Epithelial cell of proximal tubule (primary cell): ENCODE results near the gene PDS5B. TPM values are rescaled to one million over a fixed set of nuclear protein-coding genes. Genes with fewer than 3 reads are reported as not detected.

Source experiments
- DNase-seq: peaks from one replicate; pipeline ENCODE4 v3.0.0-alpha.2; 2011; ENCODE audit warnings: low read depth
- H3K4me3 ChIP-seq: 2 replicates; pipeline ENCODE4 v1.5.1; 2011; ENCODE audit warnings: low read depth, mild to moderate bottlenecking, low read length
- total RNA-seq: library from RNA; depleted of rRNA; stranded (reverse); fragments of >200 nt; gene quantifications from 2 replicates; pipeline ENCODE4 v1.2.3, GENCODE V29; 2015
- TF ChIP-seq, protein P1 (sequence below): conservative IDR thresholded peaks from 2 replicates; pipeline ENCODE4 v1.5.1; 2012; ENCODE audit warnings: low read depth, mild to moderate bottlenecking, low read length

Gene PDS5B, protein sequence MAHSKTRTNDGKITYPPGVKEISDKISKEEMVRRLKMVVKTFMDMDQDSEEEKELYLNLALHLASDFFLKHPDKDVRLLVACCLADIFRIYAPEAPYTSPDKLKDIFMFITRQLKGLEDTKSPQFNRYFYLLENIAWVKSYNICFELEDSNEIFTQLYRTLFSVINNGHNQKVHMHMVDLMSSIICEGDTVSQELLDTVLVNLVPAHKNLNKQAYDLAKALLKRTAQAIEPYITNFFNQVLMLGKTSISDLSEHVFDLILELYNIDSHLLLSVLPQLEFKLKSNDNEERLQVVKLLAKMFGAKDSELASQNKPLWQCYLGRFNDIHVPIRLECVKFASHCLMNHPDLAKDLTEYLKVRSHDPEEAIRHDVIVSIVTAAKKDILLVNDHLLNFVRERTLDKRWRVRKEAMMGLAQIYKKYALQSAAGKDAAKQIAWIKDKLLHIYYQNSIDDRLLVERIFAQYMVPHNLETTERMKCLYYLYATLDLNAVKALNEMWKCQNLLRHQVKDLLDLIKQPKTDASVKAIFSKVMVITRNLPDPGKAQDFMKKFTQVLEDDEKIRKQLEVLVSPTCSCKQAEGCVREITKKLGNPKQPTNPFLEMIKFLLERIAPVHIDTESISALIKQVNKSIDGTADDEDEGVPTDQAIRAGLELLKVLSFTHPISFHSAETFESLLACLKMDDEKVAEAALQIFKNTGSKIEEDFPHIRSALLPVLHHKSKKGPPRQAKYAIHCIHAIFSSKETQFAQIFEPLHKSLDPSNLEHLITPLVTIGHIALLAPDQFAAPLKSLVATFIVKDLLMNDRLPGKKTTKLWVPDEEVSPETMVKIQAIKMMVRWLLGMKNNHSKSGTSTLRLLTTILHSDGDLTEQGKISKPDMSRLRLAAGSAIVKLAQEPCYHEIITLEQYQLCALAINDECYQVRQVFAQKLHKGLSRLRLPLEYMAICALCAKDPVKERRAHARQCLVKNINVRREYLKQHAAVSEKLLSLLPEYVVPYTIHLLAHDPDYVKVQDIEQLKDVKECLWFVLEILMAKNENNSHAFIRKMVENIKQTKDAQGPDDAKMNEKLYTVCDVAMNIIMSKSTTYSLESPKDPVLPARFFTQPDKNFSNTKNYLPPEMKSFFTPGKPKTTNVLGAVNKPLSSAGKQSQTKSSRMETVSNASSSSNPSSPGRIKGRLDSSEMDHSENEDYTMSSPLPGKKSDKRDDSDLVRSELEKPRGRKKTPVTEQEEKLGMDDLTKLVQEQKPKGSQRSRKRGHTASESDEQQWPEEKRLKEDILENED (N-terminal part only)
- total RNA-seq: 12.4 and 13.9 TPM in 2 replicates

DNA sequence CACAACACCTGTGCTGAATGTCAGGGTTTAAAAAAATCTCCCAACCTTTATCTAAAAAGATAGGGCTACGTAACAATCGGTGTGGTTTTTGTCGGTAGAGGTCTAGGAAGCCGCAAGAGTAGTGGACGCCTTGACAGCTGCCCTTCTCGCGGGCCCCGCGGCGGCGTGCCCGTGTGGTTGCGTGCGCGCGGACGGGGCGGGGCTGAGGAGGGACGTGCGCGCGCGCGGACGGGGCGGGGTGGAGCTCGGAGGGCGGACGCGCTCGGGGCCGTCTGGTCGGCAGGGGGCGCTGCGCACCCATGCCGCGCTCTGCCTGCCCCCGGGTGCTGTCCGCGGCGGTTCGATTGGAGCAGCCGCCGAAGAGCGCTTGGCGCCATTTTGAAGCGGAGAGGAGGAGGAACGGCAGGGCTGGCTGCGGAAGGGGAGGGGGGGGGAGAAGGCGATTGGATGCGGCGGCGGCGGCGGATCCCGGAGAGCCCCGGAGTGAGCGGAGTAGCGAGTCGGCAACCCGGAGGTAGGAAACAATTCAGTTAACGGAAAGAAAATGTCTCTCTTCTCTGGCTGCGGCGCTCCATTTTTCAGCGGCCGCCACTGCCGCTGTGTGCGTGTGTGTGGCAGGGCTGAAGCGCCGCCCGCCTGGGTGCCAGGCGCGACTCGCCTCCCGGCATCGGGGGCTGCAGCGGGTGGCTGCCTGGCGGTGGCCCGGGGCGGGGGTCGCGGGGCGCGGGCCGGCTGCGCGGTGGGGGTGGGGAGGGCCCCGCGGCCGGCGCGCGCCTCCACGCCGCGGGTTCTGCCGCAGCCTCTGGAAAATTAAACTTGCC, at the start of gene PDS5B:
TSS of gene PDS5B (plus strand) at position 373 of the 821 bp plus-strand sequence. CDS start 62,321 bp downstream, outside the sequence.
- DNase-seq: no peak
- TF ChIP-seq, protein P1, sequence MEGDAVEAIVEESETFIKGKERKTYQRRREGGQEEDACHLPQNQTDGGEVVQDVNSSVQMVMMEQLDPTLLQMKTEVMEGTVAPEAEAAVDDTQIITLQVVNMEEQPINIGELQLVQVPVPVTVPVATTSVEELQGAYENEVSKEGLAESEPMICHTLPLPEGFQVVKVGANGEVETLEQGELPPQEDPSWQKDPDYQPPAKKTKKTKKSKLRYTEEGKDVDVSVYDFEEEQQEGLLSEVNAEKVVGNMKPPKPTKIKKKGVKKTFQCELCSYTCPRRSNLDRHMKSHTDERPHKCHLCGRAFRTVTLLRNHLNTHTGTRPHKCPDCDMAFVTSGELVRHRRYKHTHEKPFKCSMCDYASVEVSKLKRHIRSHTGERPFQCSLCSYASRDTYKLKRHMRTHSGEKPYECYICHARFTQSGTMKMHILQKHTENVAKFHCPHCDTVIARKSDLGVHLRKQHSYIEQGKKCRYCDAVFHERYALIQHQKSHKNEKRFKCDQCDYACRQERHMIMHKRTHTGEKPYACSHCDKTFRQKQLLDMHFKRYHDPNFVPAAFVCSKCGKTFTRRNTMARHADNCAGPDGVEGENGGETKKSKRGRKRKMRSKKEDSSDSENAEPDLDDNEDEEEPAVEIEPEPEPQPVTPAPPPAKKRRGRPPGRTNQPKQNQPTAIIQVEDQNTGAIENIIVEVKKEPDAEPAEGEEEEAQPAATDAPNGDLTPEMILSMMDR: peak; percentile 60
- peak within 1 kb of the TSS; percentile 78 for H3K4me3 ChIP-seq

DNA sequence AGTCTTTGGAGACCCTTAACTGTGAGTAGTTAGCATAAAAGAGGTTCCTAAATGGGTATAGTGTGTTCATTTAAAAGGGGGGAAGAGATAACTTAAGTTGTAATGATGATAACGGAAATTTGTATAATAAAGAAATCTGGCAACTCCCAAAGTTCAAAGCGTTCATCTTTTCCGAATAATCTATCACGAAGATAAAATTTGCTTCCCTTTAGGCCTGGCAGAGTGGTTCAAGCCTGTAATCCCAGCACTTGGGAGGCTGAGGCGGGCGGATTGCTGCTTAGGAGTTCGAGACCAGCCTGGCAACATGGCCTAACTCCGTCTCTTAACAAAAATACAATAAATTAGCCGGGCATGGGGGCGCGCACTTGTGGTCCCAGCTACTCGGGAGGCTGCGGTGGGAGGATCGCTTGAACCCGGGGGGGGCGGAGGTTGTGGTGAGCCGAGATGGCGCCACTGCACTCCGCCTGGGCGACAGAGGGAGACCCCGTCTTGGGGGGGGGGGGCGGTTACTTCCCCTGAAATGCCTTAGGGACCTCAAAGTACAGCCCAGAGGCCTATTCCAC, 48.6 kb upstream of the PDS5B start:
- peak overlapping the region; percentile 70 for H3K4me3 ChIP-seq
- DNase-seq: no peak
- TF ChIP-seq, protein P1: no peak

DNA sequence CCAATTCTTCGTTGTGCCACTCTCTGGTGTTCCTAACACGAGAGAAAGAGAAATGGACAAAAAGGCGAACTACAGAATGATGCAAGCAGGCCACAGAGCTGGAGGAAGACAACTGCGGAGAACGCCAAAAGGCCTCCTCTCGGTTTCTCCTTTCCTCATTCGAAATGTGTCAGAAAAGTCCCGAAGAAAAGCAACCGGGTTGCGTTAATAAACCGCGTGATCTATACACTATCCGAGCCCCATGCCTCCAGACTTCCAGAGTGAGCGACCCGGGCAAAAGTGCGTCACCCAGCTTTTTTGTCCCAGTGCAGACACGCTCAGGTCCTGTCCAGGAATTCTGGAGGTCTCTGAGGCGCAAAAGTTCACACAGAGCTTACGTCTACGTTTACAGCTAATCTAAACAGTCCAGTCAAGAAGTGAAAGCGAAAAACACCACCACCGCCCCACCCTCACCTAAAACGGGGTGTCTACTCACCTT, 48.1 kb upstream of the PDS5B start:
- H3K4me3 ChIP-seq: peak overlapping the region; percentile 70
- no peak for DNase-seq
- TF ChIP-seq, protein P1: no peak

DNA sequence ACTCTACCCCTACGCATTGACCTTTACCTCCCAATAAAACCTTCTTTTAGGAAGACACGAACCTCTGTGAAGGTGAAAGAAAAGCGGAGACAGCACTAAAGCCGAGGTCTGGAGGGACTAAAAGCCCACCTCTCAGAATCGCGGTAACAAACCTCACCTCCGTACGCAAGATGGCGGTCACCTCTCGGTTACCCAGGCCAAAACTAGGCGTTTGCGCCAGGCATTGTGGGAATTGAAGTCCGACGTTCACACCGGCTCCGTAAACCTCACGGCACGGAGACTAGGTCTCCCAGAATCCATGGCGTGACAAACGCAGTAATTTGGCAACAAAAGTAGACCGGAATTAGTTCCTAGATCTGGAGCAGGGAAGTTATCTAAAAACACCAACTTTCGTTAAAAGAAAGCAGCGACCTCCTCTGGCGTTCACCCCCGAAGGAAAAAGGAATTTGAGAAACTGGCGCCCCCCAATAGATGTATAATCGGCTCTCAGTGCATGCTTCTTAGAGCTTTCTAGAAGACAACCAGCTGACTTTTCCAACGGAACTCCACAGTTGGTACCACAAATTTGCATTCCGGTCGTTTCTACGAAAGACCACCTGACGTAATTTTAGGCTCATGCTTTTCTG, 47.5 kb upstream of the PDS5B start, which contains the start of gene N4BP2L2:
TSS of gene N4BP2L2 (minus strand) at position 175 of the 626 bp plus-strand sequence. CDS start 1,768 bp downstream, outside the sequence.
- DNase-seq: peak; percentile 87
- peak within 1 kb of the TSS; percentile 70 for H3K4me3 ChIP-seq
- TF ChIP-seq, protein P1: peak; percentile 45

DNA sequence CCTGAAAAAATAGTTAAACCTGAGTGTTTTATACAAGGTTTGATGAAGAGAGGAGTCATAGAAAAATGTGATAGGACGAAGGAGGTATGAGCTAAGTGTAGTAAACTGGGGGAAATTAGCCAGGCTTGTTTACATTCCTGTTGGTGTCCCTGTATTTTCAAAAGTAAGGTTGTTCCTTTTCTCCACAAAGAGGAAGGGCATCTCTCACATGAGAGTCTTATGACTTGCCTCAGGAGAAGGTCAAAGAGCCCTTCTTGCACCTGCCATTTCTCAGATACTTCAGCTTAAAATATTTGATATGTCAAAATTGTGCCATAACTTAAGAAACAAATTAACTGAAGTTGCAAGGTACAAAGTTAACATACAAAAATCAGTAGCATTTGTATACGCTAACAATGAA, 44.0 kb upstream of the PDS5B start:
- DNase-seq: no peak
- no peak overlapping the region for H3K4me3 ChIP-seq
- TF ChIP-seq, protein P1: no peak
